ENCODE measurements around the gene SH2D1B. TPM values are rescaled to one million over a fixed set of nuclear protein-coding genes. Genes with fewer than 3 reads are reported as not detected.

The SH2D1B gene
- total and polyA plus RNA-seq, 4 donors, result 0.17 to 0.84 (median 0.30) TPM

DNA sequence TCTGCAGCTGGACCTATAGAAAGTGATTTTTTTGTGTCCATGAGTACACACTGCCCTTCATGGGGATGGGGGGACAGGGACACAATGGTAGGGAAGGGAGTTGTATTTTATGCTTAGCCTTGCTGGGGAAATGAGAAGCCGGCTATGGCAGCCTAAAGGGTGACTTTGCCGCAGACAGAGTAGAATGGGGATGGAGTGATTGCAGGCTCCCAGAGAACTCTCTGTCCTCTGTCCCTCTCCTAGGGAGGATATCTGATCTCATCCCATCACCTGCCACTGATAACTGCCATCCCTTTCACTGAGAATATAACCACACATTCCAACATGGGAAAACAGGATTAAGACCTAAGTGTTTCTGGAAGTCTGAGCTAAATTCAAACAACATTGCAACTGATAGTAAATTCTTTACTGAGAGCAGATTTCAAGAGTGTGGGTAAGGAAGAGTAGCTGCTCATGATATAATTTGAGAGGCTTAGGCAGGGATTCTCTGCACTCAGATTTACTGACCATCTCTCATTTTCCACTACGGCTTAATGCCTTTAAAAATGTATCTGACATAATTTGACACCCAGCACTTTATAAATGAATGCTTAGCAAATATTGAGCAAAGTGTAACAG is 13.9 kb downstream of the SH2D1B start (continued):
- TF ChIP-seq, protein P1, sequence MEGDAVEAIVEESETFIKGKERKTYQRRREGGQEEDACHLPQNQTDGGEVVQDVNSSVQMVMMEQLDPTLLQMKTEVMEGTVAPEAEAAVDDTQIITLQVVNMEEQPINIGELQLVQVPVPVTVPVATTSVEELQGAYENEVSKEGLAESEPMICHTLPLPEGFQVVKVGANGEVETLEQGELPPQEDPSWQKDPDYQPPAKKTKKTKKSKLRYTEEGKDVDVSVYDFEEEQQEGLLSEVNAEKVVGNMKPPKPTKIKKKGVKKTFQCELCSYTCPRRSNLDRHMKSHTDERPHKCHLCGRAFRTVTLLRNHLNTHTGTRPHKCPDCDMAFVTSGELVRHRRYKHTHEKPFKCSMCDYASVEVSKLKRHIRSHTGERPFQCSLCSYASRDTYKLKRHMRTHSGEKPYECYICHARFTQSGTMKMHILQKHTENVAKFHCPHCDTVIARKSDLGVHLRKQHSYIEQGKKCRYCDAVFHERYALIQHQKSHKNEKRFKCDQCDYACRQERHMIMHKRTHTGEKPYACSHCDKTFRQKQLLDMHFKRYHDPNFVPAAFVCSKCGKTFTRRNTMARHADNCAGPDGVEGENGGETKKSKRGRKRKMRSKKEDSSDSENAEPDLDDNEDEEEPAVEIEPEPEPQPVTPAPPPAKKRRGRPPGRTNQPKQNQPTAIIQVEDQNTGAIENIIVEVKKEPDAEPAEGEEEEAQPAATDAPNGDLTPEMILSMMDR (IDR thresholded peaks at IDR 0.05; ENCODE audit: low read depth, low read length, missing input control), result no peak
- TF ChIP-seq RXRA (IDR thresholded peaks at IDR 0.05) (no peak), HNF4G (IDR thresholded peaks at IDR 0.05) (no peak), GABPA (IDR thresholded peaks at IDR 0.05 in 1 of 2, conservative IDR thresholded peaks at IDR 0.05 in 1 of 2) (no peak), FOXA1 (IDR thresholded peaks at IDR 0.05) (no peak), HNF4A (conservative IDR thresholded peaks at IDR 0.05) (no peak), YY1 (IDR thresholded peaks at IDR 0.05) (no peak), FOXA2 (IDR thresholded peaks at IDR 0.05) (no peak)

DNA sequence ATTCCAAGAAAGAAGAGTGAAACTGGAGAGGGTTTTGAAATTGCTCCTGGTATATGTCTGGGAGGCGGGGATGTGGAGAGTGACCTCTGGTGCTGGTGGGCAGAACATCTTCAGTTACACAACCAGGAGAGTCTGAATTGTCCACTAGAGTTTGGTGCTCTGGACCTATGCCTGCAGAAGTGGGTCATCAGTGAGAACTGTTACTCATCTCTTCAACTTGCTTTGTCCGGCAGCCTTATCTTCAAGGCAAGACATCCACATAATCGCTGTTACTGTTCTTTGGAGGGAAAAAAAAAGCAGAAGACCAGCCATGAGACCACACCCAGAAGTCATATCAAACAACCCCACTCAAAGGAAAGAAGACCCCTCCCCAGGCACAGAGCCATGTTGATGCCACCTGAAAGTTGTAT is 14.9 kb downstream of the SH2D1B start:
- Histone ChIP-seq H3K4me3 (ENCODE audit: low read depth in 1 of 3, low read length in 3 of 3) (no peak overlapping the region), H3K9me3 (ENCODE audit: control insufficient read depth in 4 of 4, low read length in 3 of 4) (no peaks in the 10 kb centered on the region), H3K27ac (ENCODE audit: low read depth in 1 of 2, low read length in 2 of 2) (no peak overlapping the region), H3K4me1 (ENCODE audit: control insufficient read depth in 4 of 4, insufficient read depth in 4 of 4, low read length in 3 of 4) (peaks cover 0 to 1% (median 0%) of the 10 kb centered on the region in 4 donors), H3K36me3 (ENCODE audit: control insufficient read depth in 4 of 4, insufficient read depth in 3 of 4, low read depth in 1 of 4, low read length in 3 of 4) (no peaks in the 10 kb centered on the region), H3K27me3 (ENCODE audit: control insufficient read depth in 4 of 4, insufficient read depth in 4 of 4, low read length in 3 of 4) (peaks cover 0 to 2% (median 0%) of the 10 kb centered on the region in 4 donors), H3K9ac (ENCODE audit: low read depth in 1 of 2, low read length in 2 of 2) (no peak overlapping the region)
- no peak for DNase-seq (ENCODE audit: low spot score)
- TF ChIP-seq RAD21 (IDR thresholded peaks at IDR 0.05) (peak; percentile 33 to 39), SP1 (IDR thresholded peaks at IDR 0.05) (no peak), HNF4A (conservative IDR thresholded peaks at IDR 0.05) (no peak), JUND (IDR thresholded peaks at IDR 0.05) (no peak), HNF4G (IDR thresholded peaks at IDR 0.05) (no peak), GABPA (IDR thresholded peaks at IDR 0.05 in 1 of 2, conservative IDR thresholded peaks at IDR 0.05 in 1 of 2) (no peak)
- TF ChIP-seq, protein P2, sequence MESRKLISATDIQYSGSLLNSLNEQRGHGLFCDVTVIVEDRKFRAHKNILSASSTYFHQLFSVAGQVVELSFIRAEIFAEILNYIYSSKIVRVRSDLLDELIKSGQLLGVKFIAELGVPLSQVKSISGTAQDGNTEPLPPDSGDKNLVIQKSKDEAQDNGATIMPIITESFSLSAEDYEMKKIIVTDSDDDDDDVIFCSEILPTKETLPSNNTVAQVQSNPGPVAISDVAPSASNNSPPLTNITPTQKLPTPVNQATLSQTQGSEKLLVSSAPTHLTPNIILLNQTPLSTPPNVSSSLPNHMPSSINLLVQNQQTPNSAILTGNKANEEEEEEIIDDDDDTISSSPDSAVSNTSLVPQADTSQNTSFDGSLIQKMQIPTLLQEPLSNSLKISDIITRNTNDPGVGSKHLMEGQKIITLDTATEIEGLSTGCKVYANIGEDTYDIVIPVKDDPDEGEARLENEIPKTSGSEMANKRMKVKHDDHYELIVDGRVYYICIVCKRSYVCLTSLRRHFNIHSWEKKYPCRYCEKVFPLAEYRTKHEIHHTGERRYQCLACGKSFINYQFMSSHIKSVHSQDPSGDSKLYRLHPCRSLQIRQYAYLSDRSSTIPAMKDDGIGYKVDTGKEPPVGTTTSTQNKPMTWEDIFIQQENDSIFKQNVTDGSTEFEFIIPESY (IDR thresholded peaks at IDR 0.05), result no peak
- WGBS, result 68% methylated on average over 3 of the region's 3 CpGs

DNA sequence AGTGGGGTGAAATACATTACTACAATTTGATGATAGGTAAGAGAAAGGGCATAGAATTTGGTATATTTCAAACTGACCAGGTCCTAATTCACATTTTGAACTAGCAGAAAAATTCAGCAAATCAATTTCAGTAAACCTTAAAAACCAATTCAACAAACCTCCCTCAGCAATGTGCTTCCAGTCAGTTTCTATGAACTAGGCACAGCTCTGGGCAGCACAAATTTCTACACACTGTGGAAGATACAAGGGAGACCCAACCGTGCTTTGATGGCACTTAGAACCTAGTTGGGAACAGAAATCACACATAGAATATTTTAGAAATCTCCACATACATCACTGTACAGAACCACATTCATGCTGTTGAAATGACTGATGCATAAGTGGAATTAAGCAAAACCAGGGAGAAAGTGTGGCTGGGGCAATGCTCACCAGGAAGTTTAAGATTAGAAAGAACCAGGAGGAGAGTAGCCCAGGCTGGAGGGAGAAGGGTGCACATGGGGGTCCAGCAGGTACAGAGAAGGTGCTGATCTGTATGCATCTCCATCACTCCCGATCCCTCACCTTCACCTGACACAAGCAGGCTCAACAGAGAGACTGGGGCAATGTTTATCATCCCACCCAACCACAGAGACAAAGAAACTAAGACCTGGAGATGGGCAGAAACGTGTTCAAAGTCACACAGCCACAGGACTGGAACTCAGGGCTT is 15.6 kb downstream of the SH2D1B start:
- WGBS, result 81% methylated on average over 3 of the region's 3 CpGs
- DNase-seq (ENCODE audit: low spot score), result no peak
- TF ChIP-seq SP1 (IDR thresholded peaks at IDR 0.05) (no peak), EGR1 (IDR thresholded peaks at IDR 0.05; ENCODE audit: low read depth in 2 of 2) (no peak), RXRA (IDR thresholded peaks at IDR 0.05) (no peak), TAF1 (conservative IDR thresholded peaks at IDR 0.05) (no peak), FOXA2 (IDR thresholded peaks at IDR 0.05) (no peak), GABPA (IDR thresholded peaks at IDR 0.05 in 1 of 2, conservative IDR thresholded peaks at IDR 0.05 in 1 of 2) (no peak), RAD21 (IDR thresholded peaks at IDR 0.05) (no peak), NR2F2 (IDR thresholded peaks at IDR 0.05) (no peak)
- TF ChIP-seq, protein P3, sequence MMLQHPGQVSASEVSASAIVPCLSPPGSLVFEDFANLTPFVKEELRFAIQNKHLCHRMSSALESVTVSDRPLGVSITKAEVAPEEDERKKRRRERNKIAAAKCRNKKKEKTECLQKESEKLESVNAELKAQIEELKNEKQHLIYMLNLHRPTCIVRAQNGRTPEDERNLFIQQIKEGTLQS (IDR thresholded peaks at IDR 0.05), result no peak
- TF ChIP-seq, protein P1 (IDR thresholded peaks at IDR 0.05; ENCODE audit: low read depth, low read length, missing input control), result no peak
- TF ChIP-seq, protein P4, sequence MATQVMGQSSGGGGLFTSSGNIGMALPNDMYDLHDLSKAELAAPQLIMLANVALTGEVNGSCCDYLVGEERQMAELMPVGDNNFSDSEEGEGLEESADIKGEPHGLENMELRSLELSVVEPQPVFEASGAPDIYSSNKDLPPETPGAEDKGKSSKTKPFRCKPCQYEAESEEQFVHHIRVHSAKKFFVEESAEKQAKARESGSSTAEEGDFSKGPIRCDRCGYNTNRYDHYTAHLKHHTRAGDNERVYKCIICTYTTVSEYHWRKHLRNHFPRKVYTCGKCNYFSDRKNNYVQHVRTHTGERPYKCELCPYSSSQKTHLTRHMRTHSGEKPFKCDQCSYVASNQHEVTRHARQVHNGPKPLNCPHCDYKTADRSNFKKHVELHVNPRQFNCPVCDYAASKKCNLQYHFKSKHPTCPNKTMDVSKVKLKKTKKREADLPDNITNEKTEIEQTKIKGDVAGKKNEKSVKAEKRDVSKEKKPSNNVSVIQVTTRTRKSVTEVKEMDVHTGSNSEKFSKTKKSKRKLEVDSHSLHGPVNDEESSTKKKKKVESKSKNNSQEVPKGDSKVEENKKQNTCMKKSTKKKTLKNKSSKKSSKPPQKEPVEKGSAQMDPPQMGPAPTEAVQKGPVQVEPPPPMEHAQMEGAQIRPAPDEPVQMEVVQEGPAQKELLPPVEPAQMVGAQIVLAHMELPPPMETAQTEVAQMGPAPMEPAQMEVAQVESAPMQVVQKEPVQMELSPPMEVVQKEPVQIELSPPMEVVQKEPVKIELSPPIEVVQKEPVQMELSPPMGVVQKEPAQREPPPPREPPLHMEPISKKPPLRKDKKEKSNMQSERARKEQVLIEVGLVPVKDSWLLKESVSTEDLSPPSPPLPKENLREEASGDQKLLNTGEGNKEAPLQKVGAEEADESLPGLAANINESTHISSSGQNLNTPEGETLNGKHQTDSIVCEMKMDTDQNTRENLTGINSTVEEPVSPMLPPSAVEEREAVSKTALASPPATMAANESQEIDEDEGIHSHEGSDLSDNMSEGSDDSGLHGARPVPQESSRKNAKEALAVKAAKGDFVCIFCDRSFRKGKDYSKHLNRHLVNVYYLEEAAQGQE (IDR thresholded peaks at IDR 0.05), result no peak
- TF ChIP-seq, protein P5, sequence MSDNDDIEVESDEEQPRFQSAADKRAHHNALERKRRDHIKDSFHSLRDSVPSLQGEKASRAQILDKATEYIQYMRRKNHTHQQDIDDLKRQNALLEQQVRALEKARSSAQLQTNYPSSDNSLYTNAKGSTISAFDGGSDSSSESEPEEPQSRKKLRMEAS (IDR thresholded peaks at IDR 0.05), result no peak

More for the DNA sequence above, 15.6 kb downstream of the SH2D1B start:
- Histone ChIP-seq H3K4me1 (ENCODE audit: control insufficient read depth in 4 of 4, insufficient read depth in 4 of 4, low read length in 3 of 4) (peaks cover 0 to 7% (median 2%) of the 10 kb centered on the region in 4 donors), H3K4me3 (ENCODE audit: low read depth in 1 of 3, low read length in 3 of 3) (no peak overlapping the region), H3K27ac (ENCODE audit: low read depth in 1 of 2, low read length in 2 of 2) (no peak overlapping the region), H3K9me3 (ENCODE audit: control insufficient read depth in 4 of 4, low read length in 3 of 4) (no peaks in the 10 kb centered on the region), H3K36me3 (ENCODE audit: control insufficient read depth in 4 of 4, insufficient read depth in 3 of 4, low read depth in 1 of 4, low read length in 3 of 4) (no peaks in the 10 kb centered on the region), H3K27me3 (ENCODE audit: control insufficient read depth in 4 of 4, insufficient read depth in 4 of 4, low read length in 3 of 4) (peaks cover 0 to 2% (median 0%) of the 10 kb centered on the region in 4 donors), H3K9ac (ENCODE audit: low read depth in 1 of 2, low read length in 2 of 2) (no peak overlapping the region)
